Measurements from ENCODE around the gene NRG3. TPM values are rescaled to one million over a fixed set of nuclear protein-coding genes. Genes with fewer than 3 reads are reported as not detected.

Gene NRG3
- total and polyA plus RNA-seq, 2 of the 4 experiments (the other 2 are of a cell fraction), result not detected

DNA sequence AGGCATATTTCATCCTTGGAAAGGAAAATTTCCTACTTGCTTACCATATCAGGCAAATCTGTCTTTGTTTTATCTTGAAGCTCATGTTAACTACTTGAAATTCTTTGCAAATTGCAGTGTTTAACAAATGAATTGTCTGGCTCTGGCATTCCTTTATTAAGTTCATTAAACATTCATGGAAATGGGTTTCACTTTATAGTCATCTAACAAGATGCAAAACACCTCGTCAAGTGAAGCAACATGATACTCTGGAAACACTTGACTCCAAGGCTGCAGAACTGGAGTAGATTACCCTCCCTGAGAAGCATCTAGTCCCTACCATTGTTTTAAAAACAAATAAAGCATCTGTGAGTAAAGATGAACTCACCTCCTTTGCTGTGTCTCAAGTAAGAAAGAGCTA is 1086.9 kb downstream of the NRG3 start:
- H3K14ac ChIP-seq (replicated peaks; ENCODE audit: low read depth, low read length), result no peak overlapping the region
- dilution Hi-C loops (cut with HindIII; ENCODE audit: low sequenced_read_pairs, unreplicated experiment) (no loop called here), in situ Hi-C loops (cut with MboI; ENCODE audit: low sequenced_read_pairs) (no loop called here), intact Hi-C loops (cut with micrococcal nuclease) (no loop called here)
- H3K36me3 ChIP-seq (ENCODE audit: control insufficient read depth, insufficient read depth, low read length), result no peaks in the 10 kb centered on the region
- no peak overlapping the region for H4K91ac ChIP-seq (ENCODE audit: insufficient read depth, low read depth, low read length)
- H3K9ac ChIP-seq (ENCODE audit: low read depth, low read length), result no peak overlapping the region
- no TSS peak for BruUV-seq (replicated peaks)
- no peak overlapping the region for H3K27ac ChIP-seq (ENCODE audit: insufficient read depth, low read length)
- H2BK120ac ChIP-seq (ENCODE audit: low read depth, low read length), result no peak overlapping the region
- H3K4me1 ChIP-seq (ENCODE audit: control insufficient read depth, insufficient read depth, low read length), result no peaks in the 10 kb centered on the region
- H3K4me3 ChIP-seq (ENCODE audit: insufficient read depth, low read depth, low read length), result no peak overlapping the region
- no peak overlapping the region for H2AK9ac ChIP-seq (replicated peaks; ENCODE audit: low read depth, low read length, poor library complexity)
- no peak overlapping the region for H3K4ac ChIP-seq (ENCODE audit: low read depth, low read length)
- WGBS, 2 experiments (ENCODE audit: extremely low coverage in 2 of 2, insufficient read length in 1 of 2), result no CpG with 5 or more reads among the region's 1 CpG
- H2BK5ac ChIP-seq (ENCODE audit: low read depth, low read length, poor library complexity, severe bottlenecking), result no peak overlapping the region
- H3K9me1 ChIP-seq (ENCODE audit: insufficient read depth, low read length), result no peaks in the 10 kb centered on the region
- DNase-seq, result no peak
- H3K79me1 ChIP-seq (ENCODE audit: low read depth in 1 of 2, low read length in 2 of 2), result no peaks in the 10 kb centered on the region
- H4K20me1 ChIP-seq (ENCODE audit: insufficient read depth, low read length), result no peaks in the 10 kb centered on the region
- H3K9me3 ChIP-seq (ENCODE audit: control insufficient read depth, insufficient read depth, low read length), result no peaks in the 10 kb centered on the region
- no peak overlapping the region for H4K8ac ChIP-seq (ENCODE audit: low read depth in 2 of 2, low read length in 2 of 2)
- ChIA-PET CTCF (no interaction called here), POLR2A (ENCODE audit: unreplicated experiment) (no interaction called here)
- ATAC-seq (ENCODE audit: low read depth), result no peak
- no peak overlapping the region for H3K56ac ChIP-seq (ENCODE audit: extremely low read depth, insufficient read depth, low read length)
- H3K18ac ChIP-seq (ENCODE audit: low read depth, low read length), result no peak overlapping the region
- H2AK5ac ChIP-seq (ENCODE audit: low read depth, low read length), result no peak overlapping the region
- no peak overlapping the region for H2AFZ ChIP-seq (replicated peaks; ENCODE audit: low read length, poor library complexity)
- H3K23ac ChIP-seq (ENCODE audit: low read depth, low read length), result no peak overlapping the region
- no peaks in the 10 kb centered on the region for H3K27me3 ChIP-seq (ENCODE audit: control insufficient read depth, insufficient read depth, low read length)
- no peak overlapping the region for H2BK15ac ChIP-seq (ENCODE audit: low read depth, low read length)
- H3K4me2 ChIP-seq (ENCODE audit: low read depth, low read length), result no peak overlapping the region
- no peak overlapping the region for H4K5ac ChIP-seq (ENCODE audit: low read depth, low read length)
- H2BK20ac ChIP-seq (ENCODE audit: low read depth, low read length), result no peak overlapping the region
- TF ChIP-seq MXI1 (IDR thresholded peaks at IDR 0.05; ENCODE audit: borderline replicate concordance, low read depth, low read length), result no peak
- TF ChIP-seq, protein P1, sequence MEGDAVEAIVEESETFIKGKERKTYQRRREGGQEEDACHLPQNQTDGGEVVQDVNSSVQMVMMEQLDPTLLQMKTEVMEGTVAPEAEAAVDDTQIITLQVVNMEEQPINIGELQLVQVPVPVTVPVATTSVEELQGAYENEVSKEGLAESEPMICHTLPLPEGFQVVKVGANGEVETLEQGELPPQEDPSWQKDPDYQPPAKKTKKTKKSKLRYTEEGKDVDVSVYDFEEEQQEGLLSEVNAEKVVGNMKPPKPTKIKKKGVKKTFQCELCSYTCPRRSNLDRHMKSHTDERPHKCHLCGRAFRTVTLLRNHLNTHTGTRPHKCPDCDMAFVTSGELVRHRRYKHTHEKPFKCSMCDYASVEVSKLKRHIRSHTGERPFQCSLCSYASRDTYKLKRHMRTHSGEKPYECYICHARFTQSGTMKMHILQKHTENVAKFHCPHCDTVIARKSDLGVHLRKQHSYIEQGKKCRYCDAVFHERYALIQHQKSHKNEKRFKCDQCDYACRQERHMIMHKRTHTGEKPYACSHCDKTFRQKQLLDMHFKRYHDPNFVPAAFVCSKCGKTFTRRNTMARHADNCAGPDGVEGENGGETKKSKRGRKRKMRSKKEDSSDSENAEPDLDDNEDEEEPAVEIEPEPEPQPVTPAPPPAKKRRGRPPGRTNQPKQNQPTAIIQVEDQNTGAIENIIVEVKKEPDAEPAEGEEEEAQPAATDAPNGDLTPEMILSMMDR (conservative IDR thresholded peaks at IDR 0.05; ENCODE audit: low read depth, low read length), result no peak
- TF ChIP-seq MAFK (IDR thresholded peaks at IDR 0.05; ENCODE audit: low read depth, low read length), result no peak
- TF ChIP-seq SMC3 (IDR thresholded peaks at IDR 0.05; ENCODE audit: low read depth, low read length), result no peak
- no peak for TF ChIP-seq POLR2A (IDR thresholded peaks at IDR 0.05; ENCODE audit: low read depth, low read length)
- TF ChIP-seq USF2 (IDR thresholded peaks at IDR 0.05; ENCODE audit: low read depth, low read length), result no peak
- no peak for TF ChIP-seq RAD21 (IDR thresholded peaks at IDR 0.05; ENCODE audit: low read length)
- TF ChIP-seq CEBPB (IDR thresholded peaks at IDR 0.05; ENCODE audit: low read depth, low read length), result no peak
- TF ChIP-seq, protein P2, sequence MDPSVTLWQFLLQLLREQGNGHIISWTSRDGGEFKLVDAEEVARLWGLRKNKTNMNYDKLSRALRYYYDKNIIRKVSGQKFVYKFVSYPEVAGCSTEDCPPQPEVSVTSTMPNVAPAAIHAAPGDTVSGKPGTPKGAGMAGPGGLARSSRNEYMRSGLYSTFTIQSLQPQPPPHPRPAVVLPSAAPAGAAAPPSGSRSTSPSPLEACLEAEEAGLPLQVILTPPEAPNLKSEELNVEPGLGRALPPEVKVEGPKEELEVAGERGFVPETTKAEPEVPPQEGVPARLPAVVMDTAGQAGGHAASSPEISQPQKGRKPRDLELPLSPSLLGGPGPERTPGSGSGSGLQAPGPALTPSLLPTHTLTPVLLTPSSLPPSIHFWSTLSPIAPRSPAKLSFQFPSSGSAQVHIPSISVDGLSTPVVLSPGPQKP (IDR thresholded peaks at IDR 0.05; ENCODE audit: borderline replicate concordance, low read depth, low read length), result no peak
- TF ChIP-seq RCOR1 (IDR thresholded peaks at IDR 0.05; ENCODE audit: insufficient replicate concordance, low read length), result no peak
- TF ChIP-seq BHLHE40 (IDR thresholded peaks at IDR 0.05; ENCODE audit: low read depth, low read length), result no peak

Data from IMR-90 (cell line).